ENCODE results near the gene HMG20B. TPM values are rescaled to one million over a fixed set of nuclear protein-coding genes. Genes with fewer than 3 reads are reported as not detected.

Gene HMG20B
- polyA plus RNA-seq, 1 of the 3 experiments (the other 2 are of a cell fraction): 92.0 TPM

DNA sequence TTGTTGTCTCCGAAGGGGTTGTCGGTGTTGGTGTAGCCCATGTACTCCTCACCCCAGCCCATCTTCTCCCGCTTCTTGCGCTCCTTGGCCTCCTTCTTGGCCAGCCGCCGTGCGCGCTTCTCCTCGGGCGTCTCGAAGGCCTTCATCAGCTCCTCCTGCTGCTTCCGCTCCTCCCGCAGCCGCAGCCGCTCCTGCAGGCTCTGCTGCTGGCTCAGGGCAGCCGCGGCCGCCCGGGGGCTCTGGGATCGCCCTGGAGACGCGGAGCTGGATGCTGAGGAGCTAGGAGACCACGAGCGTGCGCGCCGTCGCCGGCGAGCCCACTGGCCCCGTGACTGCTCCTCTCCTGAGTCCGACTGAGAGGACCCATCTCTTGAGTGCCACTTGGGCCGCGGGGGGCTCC, 51.0 kb downstream of the HMG20B start:
- Histone ChIP-seq H3K79me2 (ENCODE audit: insufficient read depth) (peaks cover 38% of the 10 kb centered on the region), H3K4me2 (no peak overlapping the region), H3K36me3 (replicated peaks in 1 of 2; ENCODE audit: control insufficient read depth in 1 of 2, insufficient read depth in 2 of 2, low read length in 1 of 2) (peaks cover 0 to 15% of the 10 kb centered on the region in 2 experiments), H2AFZ (ENCODE audit: low read depth) (no peak overlapping the region), H3F3A (replicated peaks; ENCODE audit: insufficient read depth) (peaks cover 4% of the 10 kb centered on the region), H3K9me2 (no peaks in the 10 kb centered on the region), H3K9ac (no peak overlapping the region), H3K4me1 (ENCODE audit: control insufficient read depth in 1 of 2, insufficient read depth in 2 of 2, low read depth in 1 of 2, low read length in 1 of 2) (peaks cover 8 to 11% of the 10 kb centered on the region in 2 experiments; a peak in 2 of 4 replicates), H3K27me3 (ENCODE audit: insufficient read depth) (no peaks in the 10 kb centered on the region), H3K9me3 (no peaks in the 10 kb centered on the region), H4K20me1 (ENCODE audit: insufficient read depth) (peaks cover 17% of the 10 kb centered on the region), H3K27ac (ENCODE audit: low read depth in 2 of 2, low read length in 1 of 2) (no peak overlapping the region), H3K4me3 (ENCODE audit: low read depth in 2 of 2, low read length in 1 of 2) (no peak overlapping the region)
- DNase-seq: no peak
- WGBS (ENCODE audit: low lambda C conversion rate): 97% methylated on average over 27 of the region's 34 CpGs
- CTCF ChIA-PET: interaction anchor here (2.5 kb wide), 1 partner anchor 78 kb away, joined by 6 read pairs; no protein-coding TSS in a partner anchor
- POLR2A ChIA-PET: no interaction called here
- no peak for TF ChIP-seq GATA2 (CRISPR knock-in tag; IDR thresholded peaks at IDR 0.05)

DNA sequence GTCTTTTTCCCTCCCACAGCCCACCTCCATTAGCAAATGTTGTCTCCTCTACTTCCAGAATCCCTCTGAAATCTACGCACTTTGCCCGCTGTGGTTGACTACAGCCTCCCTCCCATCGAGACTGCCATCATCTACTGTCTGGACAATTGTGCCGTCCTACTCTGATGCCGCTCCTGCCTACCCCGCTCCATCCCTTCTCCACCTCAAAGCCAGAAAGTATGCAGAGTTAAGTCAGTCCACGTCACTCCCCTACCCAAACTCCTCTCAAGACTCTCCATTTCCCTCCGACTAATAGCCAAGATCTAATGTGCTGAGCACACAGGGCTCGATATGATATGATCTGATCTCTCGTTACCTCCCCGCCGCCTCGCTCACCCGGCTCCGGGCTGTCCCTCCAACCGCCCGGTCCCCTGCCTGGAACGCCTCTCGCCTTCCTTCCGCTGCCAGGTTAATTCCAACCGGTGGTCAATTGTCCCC, 53.3 kb downstream of the HMG20B start:
- Histone ChIP-seq H4K20me1 (ENCODE audit: insufficient read depth) (peaks cover 17% of the 10 kb centered on the region), H3K4me3 (ENCODE audit: low read depth in 2 of 2, low read length in 1 of 2) (peak overlapping the region; percentile 85 to 94), H2AFZ (ENCODE audit: low read depth) (no peak overlapping the region; the same call in 1 of the 2 replicates), H3K9ac (peak overlapping the region; percentile 86), H3K36me3 (replicated peaks in 1 of 2; ENCODE audit: control insufficient read depth in 1 of 2, insufficient read depth in 2 of 2, low read length in 1 of 2) (peaks cover 0 to 7% of the 10 kb centered on the region in 2 experiments), H3K27me3 (ENCODE audit: insufficient read depth) (no peaks in the 10 kb centered on the region), H3K27ac (ENCODE audit: low read depth in 2 of 2, low read length in 1 of 2) (peak overlapping the region in 1 of 2 experiments; percentile 88; a peak in 3 of 4 replicates), H3K4me1 (ENCODE audit: control insufficient read depth in 1 of 2, insufficient read depth in 2 of 2, low read depth in 1 of 2, low read length in 1 of 2) (peaks cover 8 to 11% of the 10 kb centered on the region in 2 experiments; a peak in 2 of 4 replicates), H3K4me2 (peak overlapping the region; percentile 99), H3K79me2 (ENCODE audit: insufficient read depth) (peaks cover 38% of the 10 kb centered on the region), H3K9me2 (no peaks in the 10 kb centered on the region), H3K9me3 (no peaks in the 10 kb centered on the region), H3F3A (replicated peaks; ENCODE audit: insufficient read depth) (peaks cover 8% of the 10 kb centered on the region)
- TF ChIP-seq, protein P1, sequence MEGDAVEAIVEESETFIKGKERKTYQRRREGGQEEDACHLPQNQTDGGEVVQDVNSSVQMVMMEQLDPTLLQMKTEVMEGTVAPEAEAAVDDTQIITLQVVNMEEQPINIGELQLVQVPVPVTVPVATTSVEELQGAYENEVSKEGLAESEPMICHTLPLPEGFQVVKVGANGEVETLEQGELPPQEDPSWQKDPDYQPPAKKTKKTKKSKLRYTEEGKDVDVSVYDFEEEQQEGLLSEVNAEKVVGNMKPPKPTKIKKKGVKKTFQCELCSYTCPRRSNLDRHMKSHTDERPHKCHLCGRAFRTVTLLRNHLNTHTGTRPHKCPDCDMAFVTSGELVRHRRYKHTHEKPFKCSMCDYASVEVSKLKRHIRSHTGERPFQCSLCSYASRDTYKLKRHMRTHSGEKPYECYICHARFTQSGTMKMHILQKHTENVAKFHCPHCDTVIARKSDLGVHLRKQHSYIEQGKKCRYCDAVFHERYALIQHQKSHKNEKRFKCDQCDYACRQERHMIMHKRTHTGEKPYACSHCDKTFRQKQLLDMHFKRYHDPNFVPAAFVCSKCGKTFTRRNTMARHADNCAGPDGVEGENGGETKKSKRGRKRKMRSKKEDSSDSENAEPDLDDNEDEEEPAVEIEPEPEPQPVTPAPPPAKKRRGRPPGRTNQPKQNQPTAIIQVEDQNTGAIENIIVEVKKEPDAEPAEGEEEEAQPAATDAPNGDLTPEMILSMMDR (IDR thresholded peaks at IDR 0.05): no peak
- no peak for TF ChIP-seq RAD21 (IDR thresholded peaks at IDR 0.05; ENCODE audit: low read length)
- no peak for TF ChIP-seq RCOR1 (IDR thresholded peaks at IDR 0.05; ENCODE audit: low read length)
- CTCF ChIA-PET: interaction anchor here (1.0 to 2.5 kb wide), 2 partner anchors 41 to 81 kb away, joined by 4 to 6 read pairs; partner anchors contain the start of gene GIPC3
- DNase-seq: no peak
- under 1% methylated on average over 20 of the region's 21 CpGs for WGBS (ENCODE audit: low lambda C conversion rate)
- POLR2A ChIA-PET: no interaction called here

DNA sequence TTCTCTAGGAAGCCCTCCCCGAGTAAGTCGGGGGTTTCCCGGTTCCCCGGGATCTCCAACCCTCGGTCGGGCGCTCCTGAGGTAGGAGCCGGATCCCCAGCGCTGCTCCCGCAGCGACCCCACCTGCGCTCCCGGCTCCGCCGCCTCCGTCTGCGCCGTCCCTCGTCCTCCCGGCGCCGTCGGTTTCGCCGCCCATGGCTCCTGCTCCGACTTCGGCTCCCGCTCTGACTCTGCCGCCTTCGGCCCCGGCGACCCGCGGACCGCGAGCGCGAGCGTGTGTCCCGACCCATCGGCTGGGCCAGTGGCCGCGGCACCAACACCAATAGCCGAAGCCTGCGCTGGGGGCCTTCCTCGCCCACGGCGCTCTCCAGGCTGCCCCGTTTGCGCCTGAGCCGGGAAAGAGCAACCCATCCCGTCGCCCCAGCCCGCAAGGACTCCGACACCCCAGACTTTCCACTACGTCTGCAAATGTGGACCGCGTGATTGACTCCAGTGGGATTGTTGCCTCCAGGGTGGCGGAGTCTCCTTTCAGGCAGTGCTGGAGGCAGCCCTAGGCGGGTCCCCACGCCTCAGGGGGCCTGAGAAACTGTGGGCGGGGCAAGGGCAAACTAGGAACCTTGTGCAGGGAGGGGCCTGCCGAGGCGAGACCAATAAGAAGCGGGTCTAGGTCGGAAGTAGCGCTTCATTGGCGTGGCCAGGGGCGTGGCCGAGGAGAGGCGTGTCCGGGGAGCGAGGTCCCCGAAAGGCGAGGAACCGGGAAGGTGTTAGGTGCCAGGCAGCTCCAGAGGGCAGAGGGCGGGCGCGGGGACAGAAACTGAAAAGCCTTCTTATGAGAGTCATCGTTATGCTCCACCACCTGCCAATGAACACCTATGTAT, 54.0 kb downstream of the HMG20B start, which contains the start of gene CACTIN:
CACTIN (minus strand) TSS at position 318 of the 878 bp plus-strand sequence; CDS start at position 290, 28 bp downstream.
- POLR2A ChIA-PET: no interaction called here
- peak within 1 kb of the TSS; percentile 18; the same call in 1 of the 2 replicates for H2AFZ ChIP-seq (ENCODE audit: low read depth)
- CTCF ChIA-PET: interaction anchor here (0.8 to 1.4 kb wide), 2 partner anchors 8 to 39 kb away, joined by 5 to 6 read pairs; no protein-coding TSS in a partner anchor
- peak; percentile 83 for TF ChIP-seq TAF1 (IDR thresholded peaks at IDR 0.05; ENCODE audit: borderline replicate concordance, low read depth, low read length)
- TF ChIP-seq, protein P2, sequence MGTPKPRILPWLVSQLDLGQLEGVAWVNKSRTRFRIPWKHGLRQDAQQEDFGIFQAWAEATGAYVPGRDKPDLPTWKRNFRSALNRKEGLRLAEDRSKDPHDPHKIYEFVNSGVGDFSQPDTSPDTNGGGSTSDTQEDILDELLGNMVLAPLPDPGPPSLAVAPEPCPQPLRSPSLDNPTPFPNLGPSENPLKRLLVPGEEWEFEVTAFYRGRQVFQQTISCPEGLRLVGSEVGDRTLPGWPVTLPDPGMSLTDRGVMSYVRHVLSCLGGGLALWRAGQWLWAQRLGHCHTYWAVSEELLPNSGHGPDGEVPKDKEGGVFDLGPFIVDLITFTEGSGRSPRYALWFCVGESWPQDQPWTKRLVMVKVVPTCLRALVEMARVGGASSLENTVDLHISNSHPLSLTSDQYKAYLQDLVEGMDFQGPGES (IDR thresholded peaks at IDR 0.05; ENCODE audit: low read depth, low read length): no peak
- TF ChIP-seq, protein P3, sequence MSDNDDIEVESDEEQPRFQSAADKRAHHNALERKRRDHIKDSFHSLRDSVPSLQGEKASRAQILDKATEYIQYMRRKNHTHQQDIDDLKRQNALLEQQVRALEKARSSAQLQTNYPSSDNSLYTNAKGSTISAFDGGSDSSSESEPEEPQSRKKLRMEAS (IDR thresholded peaks at IDR 0.05; ENCODE audit: low read depth): peak; percentile 49
- no peak for TF ChIP-seq RFX5 (IDR thresholded peaks at IDR 0.05; ENCODE audit: low read length)
- no peak for TF ChIP-seq TEAD4 (IDR thresholded peaks at IDR 0.05; ENCODE audit: borderline replicate concordance, insufficient read depth)
- no peak for TF ChIP-seq SMC3 (IDR thresholded peaks at IDR 0.05; ENCODE audit: low read depth, low read length)
- no peak for TF ChIP-seq RXRA (IDR thresholded peaks at IDR 0.05; ENCODE audit: borderline replicate concordance, low read depth)
- no peak for TF ChIP-seq NFIC (IDR thresholded peaks at IDR 0.05; ENCODE audit: borderline replicate concordance)
- TF ChIP-seq FOXJ3 (CRISPR knock-in tag; IDR thresholded peaks at IDR 0.05): no peak
- no peak for TF ChIP-seq JUND (IDR thresholded peaks at IDR 0.05)
- TF ChIP-seq, protein P4, sequence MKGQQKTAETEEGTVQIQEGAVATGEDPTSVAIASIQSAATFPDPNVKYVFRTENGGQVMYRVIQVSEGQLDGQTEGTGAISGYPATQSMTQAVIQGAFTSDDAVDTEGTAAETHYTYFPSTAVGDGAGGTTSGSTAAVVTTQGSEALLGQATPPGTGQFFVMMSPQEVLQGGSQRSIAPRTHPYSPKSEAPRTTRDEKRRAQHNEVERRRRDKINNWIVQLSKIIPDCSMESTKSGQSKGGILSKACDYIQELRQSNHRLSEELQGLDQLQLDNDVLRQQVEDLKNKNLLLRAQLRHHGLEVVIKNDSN (IDR thresholded peaks at IDR 0.05; ENCODE audit: borderline replicate concordance, low read depth): no peak
- TF ChIP-seq EP300 (IDR thresholded peaks at IDR 0.05; ENCODE audit: borderline replicate concordance in 1 of 2, low read depth in 1 of 2, low read length in 1 of 2): no peak

More for the DNA sequence above, 54.0 kb downstream of the HMG20B start, which contains the start of gene CACTIN:
- Histone ChIP-seq H3K4me3 (ENCODE audit: low read depth in 2 of 2, low read length in 1 of 2) (peak within 1 kb of the TSS; percentile 85 to 94), H3K27me3 (ENCODE audit: insufficient read depth) (no peaks in the 10 kb centered on the region), H3K36me3 (replicated peaks in 1 of 2; ENCODE audit: control insufficient read depth in 1 of 2, insufficient read depth in 2 of 2, low read length in 1 of 2) (peaks cover 0 to 2% of the 10 kb centered on the region in 2 experiments), H3K4me1 (ENCODE audit: control insufficient read depth in 1 of 2, insufficient read depth in 2 of 2, low read depth in 1 of 2, low read length in 1 of 2) (peaks cover 8 to 11% of the 10 kb centered on the region in 2 experiments; a peak in 2 of 4 replicates), H3K4me2 (peak within 1 kb of the TSS; percentile 99), H3K27ac (ENCODE audit: low read depth in 2 of 2, low read length in 1 of 2) (peak within 1 kb of the TSS; percentile 88 to 95), H3K79me2 (ENCODE audit: insufficient read depth) (peaks cover 36% of the 10 kb centered on the region), H3K9me3 (no peaks in the 10 kb centered on the region), H4K20me1 (ENCODE audit: insufficient read depth) (peaks cover 17% of the 10 kb centered on the region), H3F3A (replicated peaks; ENCODE audit: insufficient read depth) (peaks cover 8% of the 10 kb centered on the region), H3K9ac (peak within 1 kb of the TSS; percentile 86), H3K9me2 (no peaks in the 10 kb centered on the region)
- DNase-seq: peak; percentile 100
- WGBS (ENCODE audit: low lambda C conversion rate): 2% methylated on average over 20 of the region's 80 CpGs
